Activated T-helper 9 cell treated with anti-CD3 and anti-CD28 coated beads, Interleukin-2, amount 50 U/mL, for 16 hours (primary cell): ENCODE data around the gene IL21R.
"Not testable (repeated sequence)": the region's sequence is repeated elsewhere in the genome, so short reads cannot be mapped to it uniquely, and the experiment has no call there.

Source experiments
- DNase-seq: peaks from one replicate; pipeline ENCODE4 v3.0.0-alpha.2; 2020; ENCODE audit warnings: low read depth

IL21R gene

GRCh38 chr16:27446721-27447120 is 44.7 kb downstream of the IL21R start:
- peak; percentile 42 for DNase-seq

GRCh38 chr16:27447301-27447700 is 45.3 kb downstream of the IL21R start:
- DNase-seq = no peak

- DNase-seq = no peak
These were observed 46.8 kb downstream of the IL21R start for GRCh38 chr16:27448532-27449433.

- peak; percentile 67 for DNase-seq
These were observed 47.6 kb downstream of the IL21R start for GRCh38 chr16:27449434-27450195.

GRCh38 chr16:27450196-27450549 is 48.2 kb downstream of the IL21R start:
- no peak for DNase-seq

- no peak for DNase-seq
These were observed 50.9 kb downstream of the IL21R start for GRCh38 chr16:27452569-27453493.

GRCh38 chr16:27453494-27453825 is 51.5 kb downstream of the IL21R start:
- no peak for DNase-seq

- DNase-seq = no peak
These were observed 53.7 kb downstream of the IL21R start for GRCh38 chr16:27455700-27456099.

GRCh38 chr16:27457605-27457900 is 55.6 kb downstream of the IL21R start:
- not testable (repeated sequence) for DNase-seq

- DNase-seq = no peak
These were observed 56.3 kb downstream of the IL21R start for GRCh38 chr16:27458258-27458657.

GRCh38 chr16:27458987-27459688 is 57.2 kb downstream of the IL21R start:
- DNase-seq = no peak

GRCh38 chr16:27460213-27460612 is 58.2 kb downstream of the IL21R start:
- DNase-seq = no peak

GRCh38 chr16:27460663-27461482 is 58.9 kb downstream of the IL21R start:
- no peak for DNase-seq

- DNase-seq = no peak
These were observed 59.7 kb downstream of the IL21R start for GRCh38 chr16:27461483-27462171.

- DNase-seq = no peak
These were observed 60.3 kb downstream of the IL21R start for GRCh38 chr16:27462200-27462845.

GRCh38 chr16:27462846-27463682 is 61.1 kb downstream of the IL21R start:
- DNase-seq = no peak

GRCh38 chr16:27463741-27464591 is 62.0 kb downstream of the IL21R start:
- DNase-seq = peak; percentile 18
